Measurements from ENCODE around the gene NBEAL2.

NBEAL2 gene

DNA sequence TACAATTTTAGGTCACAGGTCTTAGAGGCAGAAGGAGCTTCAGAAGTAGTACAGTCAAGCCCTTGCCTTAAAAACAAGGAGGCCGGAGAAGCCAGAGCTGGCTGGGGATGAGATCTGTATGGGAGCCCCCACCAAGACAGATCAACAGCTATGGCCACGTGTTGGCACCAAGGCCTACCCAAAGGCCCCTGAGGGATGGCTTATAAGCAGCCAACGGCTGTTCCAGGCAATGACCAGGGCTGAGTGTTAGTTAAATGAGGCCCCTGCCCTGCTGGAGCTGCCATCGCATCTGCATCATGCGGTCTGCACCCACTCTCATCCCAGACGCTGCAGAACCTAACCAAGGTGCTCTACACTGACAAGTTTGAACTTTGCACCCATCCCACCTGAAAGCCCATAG lies 46.2 kb upstream of the NBEAL2 start:
- Histone ChIP-seq H3K27me3 (replicated peaks; ENCODE audit: control insufficient read depth, insufficient read depth, low read length) (no peaks in the 10 kb centered on the region), H3K36me3 (ENCODE audit: control insufficient read depth, insufficient read depth, low read length) (peaks cover 20% of the 10 kb centered on the region), H3K4me3 (replicated peaks; ENCODE audit: low read depth, low read length) (no peak overlapping the region)
- no peak for TF ChIP-seq CTCF (IDR thresholded peaks at IDR 0.05; ENCODE audit: insufficient read depth, low read length, poor library complexity, severe bottlenecking)
- DNase-seq (ENCODE audit: extremely low read depth, insufficient read length), result no peak

DNA sequence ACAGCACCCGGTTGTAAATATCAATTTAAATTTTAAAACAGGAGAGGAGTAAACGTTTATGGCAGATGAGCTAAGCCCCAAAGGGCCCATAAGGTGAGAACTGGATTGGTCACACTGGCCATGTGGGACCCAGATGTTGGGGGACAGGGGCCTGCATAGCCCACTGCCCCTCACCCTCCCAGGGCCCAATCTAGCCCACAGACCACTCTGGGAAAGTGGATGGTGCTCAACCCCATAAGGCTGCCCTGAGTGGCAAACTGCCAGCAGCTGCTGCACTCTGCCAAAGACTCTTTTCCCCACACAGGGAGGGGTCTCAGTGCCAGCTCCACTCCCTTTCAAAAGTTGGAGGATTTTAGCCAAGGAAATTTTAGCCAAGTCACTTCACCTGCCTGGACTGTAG lies 45.4 kb upstream of the NBEAL2 start:
- peaks cover 21% of the 10 kb centered on the region for H3K36me3 ChIP-seq (ENCODE audit: control insufficient read depth, insufficient read depth, low read length)
- no peak for DNase-seq (ENCODE audit: extremely low read depth, insufficient read length)

GRCh38 chr3:46934498-46935167 lies 44.8 kb upstream of the NBEAL2 start:
- DNase-seq (ENCODE audit: extremely low read depth, insufficient read length), result no peak
- Histone ChIP-seq H3K4me3 (replicated peaks; ENCODE audit: low read depth, low read length) (no peak overlapping the region), H3K27me3 (replicated peaks; ENCODE audit: control insufficient read depth, insufficient read depth, low read length) (no peaks in the 10 kb centered on the region), H3K36me3 (ENCODE audit: control insufficient read depth, insufficient read depth, low read length) (peaks cover 21% of the 10 kb centered on the region)
- no peak for TF ChIP-seq CTCF (IDR thresholded peaks at IDR 0.05; ENCODE audit: insufficient read depth, low read length, poor library complexity, severe bottlenecking)

More for the DNA sequence above, 45.4 kb upstream of the NBEAL2 start:
- TF ChIP-seq CTCF (IDR thresholded peaks at IDR 0.05; ENCODE audit: insufficient read depth, low read length, poor library complexity, severe bottlenecking), result no peak
- no peak overlapping the region for H3K4me3 ChIP-seq (replicated peaks; ENCODE audit: low read depth, low read length)
- no peaks in the 10 kb centered on the region for H3K27me3 ChIP-seq (replicated peaks; ENCODE audit: control insufficient read depth, insufficient read depth, low read length)

- no peak for TF ChIP-seq CTCF (IDR thresholded peaks at IDR 0.05; ENCODE audit: insufficient read depth, low read length, poor library complexity, severe bottlenecking)
- Histone ChIP-seq H3K4me3 (replicated peaks; ENCODE audit: low read depth, low read length) (no peak overlapping the region), H3K36me3 (ENCODE audit: control insufficient read depth, insufficient read depth, low read length) (peaks cover 23% of the 10 kb centered on the region), H3K27me3 (replicated peaks; ENCODE audit: control insufficient read depth, insufficient read depth, low read length) (no peaks in the 10 kb centered on the region)
- no peak for DNase-seq (ENCODE audit: extremely low read depth, insufficient read length)
These were observed 44.2 kb upstream of the NBEAL2 start for GRCh38 chr3:46935168-46935858.

GRCh38 chr3:46935989-46936558 lies 43.4 kb upstream of the NBEAL2 start:
- H3K36me3 ChIP-seq (ENCODE audit: control insufficient read depth, insufficient read depth, low read length), result peaks cover 24% of the 10 kb centered on the region

More at GRCh38 chr3:46935989-46936558, 43.4 kb upstream of the NBEAL2 start:
- no peak for TF ChIP-seq CTCF (IDR thresholded peaks at IDR 0.05; ENCODE audit: insufficient read depth, low read length, poor library complexity, severe bottlenecking)
- DNase-seq (ENCODE audit: extremely low read depth, insufficient read length), result no peak
- no peak overlapping the region for H3K4me3 ChIP-seq (replicated peaks; ENCODE audit: low read depth, low read length)
- no peaks in the 10 kb centered on the region for H3K27me3 ChIP-seq (replicated peaks; ENCODE audit: control insufficient read depth, insufficient read depth, low read length)

All from GM06990 (cell line).